DOHH2 (cell line): ENCODE measurements around the gene RNU6-7.

Experiments used
- H3F3A ChIP-seq: fragments of 200-600 bp; sonication (generic), shearing (Covaris generic); 2 replicates; pipeline ENCODE4 v1.6.0; 2016; ENCODE audit warnings: antibody characterized with exemption, mild to moderate bottlenecking; ENCODE audit not compliant: control insufficient read depth, insufficient read depth
- H3K27ac ChIP-seq: fragments of 200-600 bp; sonication (generic); 2 replicates; pipeline ENCODE4 v1.5.1; 2014; ENCODE audit warnings: low read depth, mild to moderate bottlenecking, low read length, moderate library complexity
- H3K27me3 ChIP-seq: fragments of 200-600 bp; sonication (generic); 2 replicates; pipeline ENCODE4 v1.6.1; 2014; ENCODE audit warnings: mild to moderate bottlenecking, low read length, mixed read lengths; ENCODE audit not compliant: control insufficient read depth
- H3K36me3 ChIP-seq: fragments of 200-600 bp; sonication (generic); 2 replicates; pipeline ENCODE4 v1.6.1; 2014; ENCODE audit warnings: mild to moderate bottlenecking, low read length, moderate library complexity, mixed read lengths; ENCODE audit not compliant: control insufficient read depth
- H3K4me1 ChIP-seq: fragments of 200-600 bp; sonication (generic); 2 replicates; pipeline ENCODE4 v1.6.1; 2014; ENCODE audit warnings: mild to moderate bottlenecking, low read length, mixed read lengths; ENCODE audit not compliant: control insufficient read depth
- H3K4me2 ChIP-seq: fragments of 200-600 bp; sonication (generic); 2 replicates; pipeline ENCODE4 v1.6.0; 2014; ENCODE audit warnings: mild to moderate bottlenecking, low read length, moderate library complexity
- H3K4me3 ChIP-seq: fragments of 200-600 bp; sonication (generic); 2 replicates; pipeline ENCODE4 v1.5.1; 2014; ENCODE audit warnings: mild to moderate bottlenecking, low read length, mixed read lengths
- H3K79me2 ChIP-seq: fragments of 200-600 bp; sonication (generic); 2 replicates; pipeline ENCODE4 v1.6.1; 2014; ENCODE audit warnings: mild to moderate bottlenecking, low read length, mixed read lengths; ENCODE audit not compliant: control insufficient read depth
- H3K9me2 ChIP-seq: fragments of 200-600 bp; sonication (generic); replicated peaks from 2 replicates; pipeline ENCODE4 v1.6.1; 2014; ENCODE audit warnings: mild to moderate bottlenecking, low read length, mixed read lengths; ENCODE audit not compliant: control insufficient read depth
- H3K9me3 ChIP-seq: fragments of 200-600 bp; sonication (generic); 2 replicates; pipeline ENCODE4 v1.6.1; 2014; ENCODE audit warnings: antibody characterized with exemption, low read length, mixed read lengths; ENCODE audit not compliant: control insufficient read depth, insufficient read depth
- H4K20me1 ChIP-seq: fragments of 200-600 bp; sonication (generic); 2 replicates; pipeline ENCODE4 v1.6.0; 2014; ENCODE audit warnings: low read depth, mild to moderate bottlenecking, antibody characterized with exemption, low read length, moderate library complexity; ENCODE audit not compliant: control insufficient read depth, insufficient read depth
- EZH2phosphoT487 ChIP-seq: fragments of 200-600 bp; sonication (generic); IDR thresholded peaks from 2 replicates; pipeline ENCODE4 v1.6.1; 2017; ENCODE audit warnings: borderline replicate concordance, mild to moderate bottlenecking, antibody characterized with exemption, low read length, moderate library complexity, mixed read lengths
- TF ChIP-seq, protein P1 (sequence below): fragments of 200-600 bp; sonication (generic); IDR thresholded peaks from one replicate; pipeline ENCODE4 v1.5.1; 2014; ENCODE audit warnings: antibody characterized with exemption, mild to moderate bottlenecking, low read depth, low read length; ENCODE audit not compliant: poor library complexity, severe bottlenecking

Gene RNU6-7

DNA sequence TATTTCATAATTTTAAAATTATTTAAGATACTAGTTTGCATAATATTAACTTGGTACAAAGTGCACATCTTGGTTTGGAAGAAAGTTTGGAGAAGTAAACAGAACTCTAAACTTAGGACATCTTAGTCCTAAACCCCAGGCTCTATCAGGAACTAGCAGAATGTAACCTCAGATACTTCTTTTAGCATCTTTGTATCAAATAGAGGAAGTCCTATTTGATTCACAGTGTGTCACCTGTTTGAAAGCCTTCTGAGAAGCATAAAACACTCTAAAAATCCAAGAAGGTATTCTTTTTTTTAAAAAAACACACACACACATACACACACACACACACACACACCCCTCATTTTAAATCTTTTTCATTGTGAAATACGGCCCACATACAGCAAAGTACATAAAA is 12.0 kb upstream of the RNU6-7 start:
- Histone ChIP-seq H3K27me3 (peaks cover 9% of the 10 kb centered on the region; the same call in 1 of the 2 replicates), H3F3A (no peaks in the 10 kb centered on the region), H3K4me3 (no peak overlapping the region), H3K79me2 (no peaks in the 10 kb centered on the region), H3K27ac (no peak overlapping the region), H3K9me2 (no peaks in the 10 kb centered on the region), H3K9me3 (no peaks in the 10 kb centered on the region; the same call in 1 of the 2 replicates), H4K20me1 (no peaks in the 10 kb centered on the region), H3K36me3 (no peaks in the 10 kb centered on the region), H3K4me2 (no peak overlapping the region), H3K4me1 (no peaks in the 10 kb centered on the region)
- no peak for TF ChIP-seq EZH2phosphoT487
- TF ChIP-seq, protein P1, sequence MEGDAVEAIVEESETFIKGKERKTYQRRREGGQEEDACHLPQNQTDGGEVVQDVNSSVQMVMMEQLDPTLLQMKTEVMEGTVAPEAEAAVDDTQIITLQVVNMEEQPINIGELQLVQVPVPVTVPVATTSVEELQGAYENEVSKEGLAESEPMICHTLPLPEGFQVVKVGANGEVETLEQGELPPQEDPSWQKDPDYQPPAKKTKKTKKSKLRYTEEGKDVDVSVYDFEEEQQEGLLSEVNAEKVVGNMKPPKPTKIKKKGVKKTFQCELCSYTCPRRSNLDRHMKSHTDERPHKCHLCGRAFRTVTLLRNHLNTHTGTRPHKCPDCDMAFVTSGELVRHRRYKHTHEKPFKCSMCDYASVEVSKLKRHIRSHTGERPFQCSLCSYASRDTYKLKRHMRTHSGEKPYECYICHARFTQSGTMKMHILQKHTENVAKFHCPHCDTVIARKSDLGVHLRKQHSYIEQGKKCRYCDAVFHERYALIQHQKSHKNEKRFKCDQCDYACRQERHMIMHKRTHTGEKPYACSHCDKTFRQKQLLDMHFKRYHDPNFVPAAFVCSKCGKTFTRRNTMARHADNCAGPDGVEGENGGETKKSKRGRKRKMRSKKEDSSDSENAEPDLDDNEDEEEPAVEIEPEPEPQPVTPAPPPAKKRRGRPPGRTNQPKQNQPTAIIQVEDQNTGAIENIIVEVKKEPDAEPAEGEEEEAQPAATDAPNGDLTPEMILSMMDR, result no peak

DNA sequence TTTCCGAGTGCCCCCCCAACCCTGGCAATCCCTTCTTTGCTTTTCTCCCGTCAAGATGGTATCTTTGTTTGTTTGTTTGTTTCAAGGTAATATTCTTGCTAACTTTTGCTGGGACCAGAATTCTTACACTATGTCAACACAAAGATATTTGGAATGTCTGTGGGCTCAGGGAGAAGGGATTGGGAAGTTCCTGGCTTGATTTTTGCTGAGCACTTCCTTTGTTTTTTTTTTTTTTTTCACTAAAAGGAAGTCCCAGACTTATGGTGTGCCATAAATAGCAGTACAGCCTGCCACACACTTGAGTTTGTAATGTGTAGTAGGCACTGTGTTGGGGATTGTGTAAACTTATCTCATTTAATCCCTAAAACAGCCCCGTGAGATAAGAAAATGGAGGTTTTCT is 11.2 kb upstream of the RNU6-7 start:
- Histone ChIP-seq H3K27me3 (peaks cover 9% of the 10 kb centered on the region; the same call in 1 of the 2 replicates), H3K36me3 (no peaks in the 10 kb centered on the region), H3K27ac (no peak overlapping the region), H3K9me2 (no peaks in the 10 kb centered on the region), H3K4me1 (no peaks in the 10 kb centered on the region), H4K20me1 (no peaks in the 10 kb centered on the region), H3F3A (no peaks in the 10 kb centered on the region), H3K4me3 (no peak overlapping the region), H3K4me2 (no peak overlapping the region), H3K79me2 (no peaks in the 10 kb centered on the region), H3K9me3 (no peaks in the 10 kb centered on the region)
- TF ChIP-seq, protein P1, result no peak

DNA sequence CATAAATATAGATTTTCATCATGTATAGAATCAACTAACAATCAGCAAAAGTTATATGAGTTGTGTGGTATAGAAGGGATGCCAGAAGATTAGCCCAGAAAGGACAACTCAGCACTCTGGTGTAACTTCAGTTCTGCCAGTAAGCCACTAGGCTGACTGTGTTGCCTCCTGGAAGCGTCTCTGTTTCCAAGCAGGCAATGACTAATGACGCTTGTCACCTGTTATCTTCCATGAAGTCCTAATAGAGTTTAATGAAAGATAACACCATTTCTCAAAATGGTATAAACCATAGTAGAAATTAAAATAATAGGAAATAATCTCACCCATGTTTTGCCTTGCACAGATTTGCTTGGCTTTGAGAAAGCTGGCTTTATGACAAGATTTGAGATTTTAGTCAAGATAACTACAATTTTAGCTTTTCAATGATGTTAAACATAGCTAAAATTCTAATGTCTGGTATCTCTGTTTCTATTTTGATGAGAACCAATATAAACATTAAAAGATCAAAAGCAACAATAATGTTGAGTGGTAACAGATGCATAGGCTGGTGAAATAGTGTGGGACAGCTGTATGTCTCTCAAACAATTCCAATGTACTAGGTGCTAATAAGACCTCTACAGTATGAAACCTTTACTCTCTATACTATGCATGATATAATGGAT is 9.0 kb upstream of the RNU6-7 start:
- no peak overlapping the region for H3K4me2 ChIP-seq
- no peak for TF ChIP-seq EZH2phosphoT487
- TF ChIP-seq, protein P1, result no peak
- H3K27me3 ChIP-seq, result peaks cover 13% of the 10 kb centered on the region
- H3K9me2 ChIP-seq, result no peaks in the 10 kb centered on the region
- no peaks in the 10 kb centered on the region for H3F3A ChIP-seq
- H3K27ac ChIP-seq, result no peak overlapping the region
- H3K4me1 ChIP-seq, result no peaks in the 10 kb centered on the region
- H3K9me3 ChIP-seq, result no peaks in the 10 kb centered on the region
- no peak overlapping the region for H3K4me3 ChIP-seq
- H3K79me2 ChIP-seq, result no peaks in the 10 kb centered on the region
- H4K20me1 ChIP-seq, result no peaks in the 10 kb centered on the region
- H3K36me3 ChIP-seq, result no peaks in the 10 kb centered on the region
